Middle frontal gyrus (tissue), 1 donor: ENCODE results near the gene SGCB.
"Not testable (repeated sequence)": the region's sequence is repeated elsewhere in the genome, so short reads cannot be mapped to it uniquely, and the experiment has no call there.

Experiments used
- DNase-seq: peaks from one replicate; pipeline ENCODE4 v3.0.0-alpha.2; 2015; ENCODE audit warnings: low spot score; ENCODE audit errors: extremely low spot score

The SGCB gene, protein sequence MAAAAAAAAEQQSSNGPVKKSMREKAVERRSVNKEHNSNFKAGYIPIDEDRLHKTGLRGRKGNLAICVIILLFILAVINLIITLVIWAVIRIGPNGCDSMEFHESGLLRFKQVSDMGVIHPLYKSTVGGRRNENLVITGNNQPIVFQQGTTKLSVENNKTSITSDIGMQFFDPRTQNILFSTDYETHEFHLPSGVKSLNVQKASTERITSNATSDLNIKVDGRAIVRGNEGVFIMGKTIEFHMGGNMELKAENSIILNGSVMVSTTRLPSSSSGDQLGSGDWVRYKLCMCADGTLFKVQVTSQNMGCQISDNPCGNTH

DNA sequence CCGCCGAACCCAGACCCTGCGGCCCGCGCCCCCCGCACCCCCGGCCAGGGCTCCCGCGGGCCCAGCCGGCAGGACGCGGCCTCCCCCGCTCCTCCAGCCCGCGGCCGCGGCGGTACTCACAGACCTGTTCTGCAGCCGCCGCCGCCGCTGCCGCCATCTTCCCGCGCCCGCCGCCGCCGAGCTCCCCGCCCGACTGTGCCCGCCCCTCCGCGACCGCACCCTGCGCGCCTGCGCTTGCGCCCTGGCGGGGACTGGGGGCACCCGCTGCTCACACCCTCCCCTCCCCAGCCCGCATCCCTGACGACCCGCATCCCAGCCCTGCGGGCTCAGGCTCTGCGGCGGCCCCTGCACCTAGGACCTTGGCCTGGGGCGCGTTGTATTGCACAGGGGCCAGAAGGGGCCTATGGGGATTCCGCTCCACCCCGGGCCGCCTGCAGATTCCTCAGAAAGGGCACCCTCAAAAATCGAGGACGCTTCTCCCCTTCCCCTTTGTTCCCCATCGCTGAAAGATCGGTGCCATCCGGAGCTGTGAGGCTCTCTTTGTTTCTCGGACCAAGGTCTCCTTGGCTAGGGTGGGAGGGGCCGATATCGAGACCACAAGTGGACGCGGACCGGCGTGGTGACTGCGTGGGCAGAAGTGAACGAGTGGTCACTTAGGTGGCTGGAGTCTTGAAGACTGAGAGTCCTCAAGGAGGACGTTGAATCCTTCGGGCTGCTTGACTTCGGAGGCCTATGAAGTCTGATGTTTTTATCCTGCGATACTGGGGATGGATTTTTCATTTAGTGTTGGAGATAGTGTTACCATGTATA, at the start of gene SGCB:
Gene SGCB, minus strand, starts transcription at position 197 of the 810 bp plus-strand sequence. Its CDS starts 40 bp downstream, at position 157.
- peak; percentile 49 for DNase-seq

DNA sequence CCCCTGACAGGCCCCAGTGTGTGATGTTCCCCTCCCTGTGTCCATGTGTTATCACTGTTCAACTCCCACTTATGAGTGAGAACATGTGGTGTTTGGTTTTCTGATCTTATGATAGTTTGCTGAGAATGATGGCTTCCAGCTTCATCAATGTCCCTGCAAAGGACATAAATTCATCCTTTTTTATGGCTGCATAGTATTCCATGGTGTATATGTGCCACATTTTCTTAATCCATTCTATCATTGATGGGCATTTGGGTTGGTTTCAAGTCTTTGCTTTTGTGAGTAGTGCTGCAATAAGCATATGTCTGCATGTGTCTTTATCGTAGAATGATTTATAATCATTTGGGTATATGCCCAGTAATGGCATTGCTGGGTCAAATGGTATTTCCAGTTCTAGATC, 48.3 kb upstream of the SGCB start:
- not testable (repeated sequence) for DNase-seq

DNA sequence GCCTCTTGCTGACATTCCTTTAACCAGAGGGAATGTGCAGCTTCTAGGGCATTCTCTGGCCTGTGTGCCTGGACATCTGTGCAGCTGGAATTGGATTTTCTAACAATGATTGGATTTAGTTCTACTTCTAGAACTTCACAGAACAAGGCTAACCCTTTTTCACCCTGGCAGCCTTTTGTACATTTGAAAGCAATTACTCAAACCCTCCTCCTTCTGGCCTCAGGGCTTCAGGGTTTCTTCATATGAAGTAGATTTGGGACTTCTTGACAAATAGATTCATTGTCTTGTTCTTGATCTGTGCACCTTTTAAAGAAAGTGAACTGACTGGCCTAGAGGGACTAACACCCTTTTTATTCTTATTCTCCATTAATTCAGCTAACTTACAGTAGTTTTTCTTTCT, 43.1 kb upstream of the SGCB start:
- no peak for DNase-seq

DNA sequence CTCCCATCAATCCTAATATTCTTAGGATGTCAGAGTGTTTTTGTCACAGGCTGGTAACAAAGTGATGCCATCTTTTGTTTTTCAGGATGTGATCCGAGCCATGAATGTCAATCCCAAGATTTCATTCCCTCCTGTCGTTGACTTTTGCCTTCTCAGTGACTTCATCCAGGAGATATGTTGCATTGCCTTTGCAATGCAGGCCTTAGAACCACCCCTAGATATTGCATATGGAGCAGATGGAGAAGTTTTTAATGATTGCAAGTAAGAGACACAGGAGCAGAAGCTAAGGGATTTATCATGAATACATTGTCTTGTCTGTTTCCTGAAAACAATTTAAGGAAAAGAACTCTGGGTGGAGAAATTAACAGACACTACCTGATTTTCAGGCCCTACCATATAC, 41.6 kb upstream of the SGCB start:
- no peak for DNase-seq

DNA sequence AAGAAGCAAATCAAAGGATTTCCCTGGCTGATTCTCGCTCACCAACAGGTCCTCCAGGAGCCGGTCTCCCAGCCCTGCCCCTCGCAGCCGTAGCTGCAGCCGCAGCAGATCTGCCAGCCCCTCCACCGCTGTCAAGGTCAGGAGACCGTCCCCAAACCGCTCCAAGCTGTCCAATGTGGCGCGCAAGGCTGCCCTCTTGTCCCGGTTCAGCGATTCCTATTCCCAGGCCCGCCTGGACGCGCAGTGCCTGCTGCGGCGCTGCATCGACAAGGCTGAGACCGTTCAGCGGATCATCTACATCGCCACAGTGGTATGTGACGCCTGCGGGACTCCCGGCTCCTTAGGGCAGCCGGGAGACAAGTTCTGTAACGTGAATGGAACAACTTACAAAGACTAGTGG, 38.6 kb upstream of the SGCB start:
- DNase-seq: no peak

DNA sequence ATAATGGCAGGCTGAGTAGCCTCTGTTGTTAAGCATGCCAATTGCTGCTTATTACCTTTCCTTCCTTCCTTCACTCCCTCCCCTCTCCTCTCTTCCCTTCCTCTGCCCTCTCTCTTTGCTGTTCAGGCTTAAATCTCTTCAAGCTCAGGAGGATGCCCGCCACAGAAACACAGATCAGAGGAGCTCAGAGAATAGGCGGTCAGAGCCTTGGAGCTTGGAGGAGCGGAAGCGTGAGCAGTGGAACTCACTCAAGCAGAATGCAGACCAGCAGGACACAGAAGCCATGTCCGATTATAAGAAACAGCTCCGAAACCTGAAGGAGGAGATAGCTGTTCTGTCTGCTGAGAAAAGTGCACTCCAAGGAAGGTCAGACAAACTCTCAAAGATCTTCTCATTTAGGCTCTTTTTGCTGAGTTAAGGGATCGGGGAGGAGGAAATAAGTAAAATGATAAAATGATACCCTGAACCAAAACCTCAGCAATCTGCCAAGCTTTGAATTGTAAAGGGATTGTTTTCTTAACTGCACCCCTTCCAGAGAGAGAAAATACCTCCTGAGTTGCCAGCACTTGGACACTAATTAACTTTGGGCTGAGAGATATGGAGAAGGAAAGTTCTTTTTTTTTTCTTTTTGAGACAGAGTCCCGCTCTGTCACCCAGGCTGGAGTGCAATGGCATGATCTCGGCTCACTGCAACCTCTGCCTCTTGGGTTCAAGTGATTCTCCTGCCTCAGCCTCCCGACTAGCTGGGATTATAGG, 33.9 kb upstream of the SGCB start:
- no peak for DNase-seq

DNA sequence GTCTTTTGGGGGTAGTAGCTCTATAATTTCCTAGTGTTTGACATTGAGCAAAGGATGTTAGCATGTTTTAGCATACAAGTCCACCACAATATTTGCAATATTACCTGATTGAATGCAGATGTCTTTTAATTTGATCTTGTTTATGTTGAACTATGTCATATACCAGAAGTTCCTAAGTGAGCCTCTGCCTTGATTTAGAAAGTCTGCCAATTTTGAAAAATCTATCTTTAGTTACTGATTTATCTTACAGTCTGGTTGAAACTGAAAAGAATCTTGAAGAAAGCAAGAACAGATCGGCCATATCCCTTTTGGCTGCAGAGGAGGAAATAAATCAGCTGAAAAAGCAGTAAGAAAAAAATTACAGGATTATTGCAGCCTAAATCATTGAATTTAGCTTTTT, 31.5 kb upstream of the SGCB start:
- DNase-seq: no peak

DNA sequence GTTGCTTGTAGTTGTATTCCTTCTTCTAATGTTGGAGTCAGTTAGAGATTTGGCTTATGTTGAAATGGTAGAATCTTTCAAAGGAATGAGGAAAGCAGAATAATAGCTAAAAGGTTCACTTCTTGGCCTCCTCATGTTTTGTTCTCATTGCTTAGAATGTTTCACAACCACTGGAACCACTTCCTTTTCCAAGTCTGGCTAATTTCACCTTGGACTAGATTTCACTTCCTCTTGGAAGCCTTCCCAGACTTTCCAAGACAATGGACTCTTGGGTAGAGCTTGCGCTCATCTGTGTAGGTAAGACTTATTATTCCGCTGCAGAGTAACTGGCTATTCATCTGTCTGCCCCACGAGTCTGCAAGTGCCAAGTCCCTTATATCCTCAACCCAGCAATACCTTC, 21.3 kb upstream of the SGCB start:
- DNase-seq: no peak

DNA sequence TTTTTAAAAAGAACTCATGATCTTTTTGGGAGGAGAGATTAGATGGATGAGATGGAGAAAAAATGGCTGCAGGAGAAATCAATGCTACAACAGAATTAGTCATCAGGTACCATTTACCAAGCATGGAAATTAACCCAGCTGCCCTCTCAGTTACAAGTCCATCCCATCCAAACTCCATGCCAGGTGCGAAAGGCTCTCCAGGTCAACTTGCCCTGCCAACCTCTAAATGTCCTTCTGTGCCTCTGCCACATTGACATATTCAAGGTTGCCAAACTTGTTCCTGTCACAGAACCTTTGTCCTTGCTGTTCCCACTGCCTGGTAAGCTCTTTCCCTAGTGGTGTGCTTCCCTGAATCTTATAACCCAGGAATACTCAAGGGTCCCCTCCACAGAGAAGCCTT, 20.2 kb upstream of the SGCB start:
- no peak for DNase-seq

DNA sequence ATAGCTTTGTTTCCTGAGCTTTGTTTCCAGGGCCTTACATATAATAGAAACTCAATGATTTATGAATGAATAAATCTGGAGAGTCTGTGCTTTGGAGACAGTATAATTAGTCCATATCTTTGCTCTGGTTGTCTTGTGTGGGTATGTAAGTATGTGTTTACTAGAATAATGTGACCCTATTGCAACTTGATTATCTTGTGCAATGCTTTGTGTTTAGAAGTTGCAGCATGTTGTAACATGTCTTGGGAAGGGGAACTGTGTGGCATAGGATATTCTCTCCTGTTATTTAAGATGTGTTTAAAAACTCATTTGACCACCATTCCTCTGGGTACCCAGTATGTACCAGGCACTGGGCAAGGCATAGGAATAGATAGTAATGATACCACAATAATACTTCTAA, 19.1 kb upstream of the SGCB start:
- DNase-seq: no peak

DNA sequence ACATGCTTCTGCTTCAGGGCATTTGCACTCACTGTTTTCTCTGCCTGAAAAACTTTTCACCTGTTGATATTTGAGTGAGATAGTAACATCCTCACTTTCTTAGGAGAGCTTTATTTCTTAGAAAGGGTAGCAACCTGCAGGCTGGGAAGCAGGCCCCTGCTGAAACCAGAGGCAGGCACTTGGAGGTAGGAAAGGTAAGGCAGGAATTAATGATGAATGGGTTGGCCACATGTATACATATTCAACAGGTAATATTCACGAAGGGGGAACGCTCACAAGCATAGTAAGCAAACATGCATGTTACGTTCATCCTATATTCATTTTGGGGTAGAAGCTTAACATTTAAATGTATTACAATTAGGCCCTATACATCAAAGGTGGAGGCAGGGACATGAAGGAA, 16.2 kb upstream of the SGCB start:
- DNase-seq: no peak

DNA sequence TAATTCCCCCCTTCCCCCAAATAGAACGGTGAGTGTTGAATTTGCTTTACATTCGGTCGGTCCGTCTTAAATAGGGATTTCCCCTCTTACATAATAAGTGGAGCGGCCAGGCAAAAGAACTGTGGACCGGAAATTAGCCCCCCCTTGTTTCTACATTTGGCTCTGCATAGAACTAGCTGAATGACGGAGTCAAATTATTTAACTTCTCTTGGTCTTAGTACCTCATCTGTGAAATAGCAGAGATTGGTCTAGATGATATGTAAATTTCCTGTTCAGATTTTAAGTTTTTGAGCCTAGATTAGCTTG, 14.3 kb upstream of the SGCB start:
- DNase-seq: no peak

DNA sequence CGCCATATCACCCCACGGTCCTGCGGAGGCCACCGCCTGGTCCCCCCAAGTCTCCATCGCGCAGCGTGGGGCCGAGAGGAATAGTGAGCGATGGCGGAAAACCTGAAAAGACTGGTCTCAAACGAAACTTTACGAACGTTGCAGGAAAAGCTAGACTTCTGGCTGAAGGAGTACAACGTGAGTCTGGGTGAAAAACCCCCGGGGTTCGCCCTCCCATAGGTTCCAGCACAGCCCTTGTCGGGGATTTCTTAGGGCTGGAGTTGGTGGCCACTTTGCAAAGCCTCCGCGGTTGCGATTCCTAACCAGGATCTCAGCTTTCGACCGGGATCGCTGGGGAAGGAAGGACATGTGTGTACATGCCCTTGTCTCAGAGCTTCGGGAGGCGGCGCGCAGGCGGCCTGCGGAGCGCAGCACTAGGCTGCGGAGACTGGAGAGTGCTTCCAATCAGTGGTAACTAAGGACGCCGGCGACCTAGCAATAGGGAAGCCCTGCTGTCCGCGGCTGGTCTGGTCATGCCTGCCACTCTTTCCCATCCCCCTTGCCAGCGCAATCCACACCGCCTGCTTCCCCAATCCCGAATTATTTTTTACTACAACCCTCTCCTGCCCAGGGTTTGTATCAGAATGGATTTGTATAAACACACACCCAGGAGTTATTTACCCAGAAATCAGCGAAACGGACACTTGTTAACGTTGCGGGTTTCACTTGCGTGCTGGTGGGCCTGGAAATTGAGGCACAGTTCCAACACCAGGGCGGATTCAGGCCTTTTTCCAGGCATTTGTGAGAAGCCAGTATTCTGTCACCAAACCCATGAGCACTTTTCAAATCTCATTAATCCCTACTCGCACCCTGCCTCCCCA, 13.7 kb upstream of the SGCB start:
- no peak for DNase-seq

DNA sequence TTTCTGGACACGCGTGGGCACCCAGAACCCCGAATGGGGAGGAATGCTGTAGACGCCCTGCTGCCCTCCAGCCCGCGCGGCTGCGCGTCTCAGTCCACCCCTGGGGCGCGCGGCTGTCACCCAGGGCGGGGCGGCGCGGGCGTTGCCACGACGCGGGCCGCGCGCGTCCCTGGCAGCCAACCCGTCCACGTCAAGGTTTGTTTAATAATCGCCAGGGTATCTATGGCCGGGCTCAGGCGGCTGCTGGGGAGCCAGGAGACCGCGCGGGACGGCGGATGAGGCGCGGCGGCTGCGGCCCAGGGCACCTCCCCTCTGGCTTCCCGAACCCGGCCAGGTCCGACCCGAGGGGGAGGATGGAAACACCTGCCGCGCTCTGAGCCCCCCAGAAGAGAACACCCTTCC, 13.1 kb upstream of the SGCB start, which contains the start of gene SPATA18:
Gene SPATA18, plus strand, starts transcription at position 92 of the 402 bp plus-strand sequence. CDS start 401 bp downstream, outside the sequence.
- no peak for DNase-seq

DNA sequence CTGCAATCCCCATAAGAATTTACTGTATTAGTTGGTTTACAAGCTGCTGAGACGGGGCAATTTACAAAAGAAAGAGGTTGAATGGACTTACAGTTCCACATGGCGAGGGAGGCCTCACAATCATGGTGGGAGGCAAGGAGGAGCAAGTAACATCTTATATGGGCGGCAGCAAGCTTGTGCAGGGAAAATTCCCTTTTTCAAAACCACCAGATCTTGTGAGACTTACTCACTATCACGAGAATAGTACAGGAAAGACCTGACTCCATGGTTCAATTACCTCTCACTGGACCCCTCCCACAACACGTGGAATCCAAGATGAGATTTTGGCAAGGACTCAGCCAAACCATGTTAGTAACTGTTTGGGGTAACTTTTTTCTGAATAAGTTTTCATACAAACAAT, 11.2 kb upstream of the SGCB start:
- no peak for DNase-seq

DNA sequence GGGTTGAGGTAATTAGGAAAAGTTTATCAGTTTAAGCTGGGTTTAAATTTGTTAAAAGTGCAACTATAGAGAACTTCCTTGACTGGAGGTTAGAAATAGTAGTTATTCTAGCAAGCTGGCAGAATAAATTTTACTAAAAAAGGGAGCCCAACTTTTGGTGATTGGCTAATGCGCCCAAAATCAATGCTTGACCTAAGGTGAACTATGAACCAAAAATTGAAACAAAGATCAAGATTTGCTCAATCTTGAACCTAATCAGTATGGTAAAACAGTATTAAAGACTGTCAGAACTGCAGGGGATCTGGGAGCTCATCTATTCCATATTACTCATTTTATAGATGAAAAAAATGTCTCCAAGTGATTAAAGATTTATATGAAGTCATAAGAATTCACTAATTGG, 6.9 kb upstream of the SGCB start:
- no peak for DNase-seq

DNA sequence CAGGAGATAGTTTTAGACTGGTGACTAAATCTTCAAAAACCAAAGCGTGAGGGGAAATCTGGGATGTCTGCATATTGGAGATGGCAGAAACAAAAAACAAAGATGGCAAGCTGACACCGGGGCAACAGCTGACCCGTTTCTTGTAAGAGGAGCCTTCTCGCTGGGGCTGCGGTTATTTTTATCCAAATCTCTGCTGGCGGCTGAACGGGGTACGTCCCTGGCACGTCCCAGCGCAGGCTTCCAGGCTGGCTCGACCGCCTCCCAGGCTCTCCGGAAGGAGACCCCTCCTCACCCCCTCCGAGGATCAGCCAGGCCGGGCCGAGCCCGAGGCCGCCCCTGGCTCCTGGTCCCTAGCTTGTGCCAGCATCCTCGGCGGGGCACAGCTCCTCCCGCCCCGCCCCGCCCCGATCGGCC, 403 bp downstream of the SGCB start:
- no peak for DNase-seq

DNA sequence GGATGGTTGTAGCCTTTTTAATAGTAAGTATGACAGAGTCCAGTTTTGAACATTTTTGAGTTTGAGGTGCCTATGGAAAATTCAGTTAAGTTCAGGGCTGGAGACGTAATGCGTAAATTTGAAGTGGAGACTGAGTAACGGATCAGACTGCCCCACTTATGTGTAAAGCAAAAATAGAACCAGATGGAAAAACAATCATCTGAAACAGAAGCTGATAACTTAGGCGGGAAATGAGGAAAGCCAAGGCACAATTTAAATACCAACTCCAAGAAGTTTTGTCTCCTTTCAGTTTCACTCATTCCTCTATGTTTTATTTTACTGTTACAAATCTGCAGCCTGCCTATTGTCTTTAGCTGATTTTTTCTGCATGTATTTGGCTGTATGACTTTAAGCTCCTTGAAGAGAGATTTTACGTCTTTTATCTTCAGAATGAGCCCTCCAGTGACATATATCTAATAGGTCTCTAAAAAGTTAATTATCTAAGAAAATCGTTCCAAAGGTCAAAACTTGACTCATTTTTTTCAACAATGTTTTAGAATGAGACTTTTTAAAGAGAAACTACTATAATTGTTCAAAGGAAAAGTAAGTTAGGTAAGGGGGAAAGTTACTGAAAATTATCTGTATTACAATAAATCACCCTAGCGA, 1.1 kb downstream of the SGCB start:
- no peak for DNase-seq

DNA sequence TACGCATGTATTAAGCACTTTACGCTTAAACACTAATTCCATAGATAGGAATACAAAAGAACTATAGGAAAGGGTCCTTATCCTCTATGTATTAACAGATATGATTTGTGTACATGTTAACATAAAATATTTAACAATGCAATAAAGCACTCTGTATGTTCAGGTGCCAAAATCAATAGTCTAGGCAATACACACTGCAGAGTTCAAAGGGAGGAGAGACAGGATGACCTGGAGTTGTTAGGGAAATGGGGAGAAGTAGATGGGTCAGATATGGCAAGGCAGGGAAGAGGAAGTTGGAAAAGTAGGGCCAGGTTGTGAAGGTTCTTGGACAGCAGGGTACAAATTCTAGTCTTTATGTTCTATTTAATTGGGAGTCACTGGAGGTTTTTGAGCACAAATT, 2.9 kb downstream of the SGCB start:
- DNase-seq: no peak

DNA sequence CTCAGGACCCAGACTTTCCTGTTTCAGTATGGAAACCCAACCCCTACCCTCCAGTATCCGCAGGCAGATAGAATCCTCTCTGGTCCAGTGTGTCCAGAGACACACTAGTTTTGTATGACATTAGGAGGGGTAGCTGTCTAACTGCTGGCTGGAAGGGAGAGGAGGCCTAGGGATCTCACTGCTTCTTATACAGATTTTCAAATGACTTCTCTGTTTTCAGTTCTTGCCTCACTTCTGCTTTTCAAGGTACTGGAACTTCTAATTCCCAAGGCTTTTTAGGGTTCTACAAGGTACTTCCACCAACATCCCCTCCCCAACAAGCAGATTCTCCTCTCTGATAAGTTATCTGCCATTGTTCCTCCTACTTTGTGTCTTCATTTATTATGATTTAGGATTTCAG, 6.1 kb downstream of the SGCB start:
- DNase-seq: no peak

DNA sequence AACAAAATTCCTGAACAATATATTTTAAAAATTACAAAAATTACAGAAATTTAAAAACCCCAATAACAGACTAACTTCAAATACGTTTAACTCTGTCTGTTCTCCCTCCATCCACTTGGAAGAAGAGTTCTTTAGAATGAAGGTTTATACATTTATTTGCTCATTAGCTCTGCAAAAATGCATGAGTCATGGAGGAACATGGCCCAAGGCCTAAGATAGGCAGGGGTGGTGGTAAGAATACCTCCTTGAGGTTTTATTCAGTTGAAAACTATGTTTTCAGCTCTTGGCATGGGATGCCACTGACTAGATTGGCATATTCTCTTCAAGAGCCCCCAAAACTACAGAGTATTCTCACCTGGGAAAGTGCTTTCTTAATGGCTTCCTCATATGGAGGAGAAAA, 9.1 kb downstream of the SGCB start:
- no peak for DNase-seq
